ENCODE data around the gene NRXN3.
"Not testable (repeated sequence)": the region's sequence is repeated elsewhere in the genome, so short reads cannot be mapped to it uniquely, and the experiment has no call there.

Gene NRXN3

DNA sequence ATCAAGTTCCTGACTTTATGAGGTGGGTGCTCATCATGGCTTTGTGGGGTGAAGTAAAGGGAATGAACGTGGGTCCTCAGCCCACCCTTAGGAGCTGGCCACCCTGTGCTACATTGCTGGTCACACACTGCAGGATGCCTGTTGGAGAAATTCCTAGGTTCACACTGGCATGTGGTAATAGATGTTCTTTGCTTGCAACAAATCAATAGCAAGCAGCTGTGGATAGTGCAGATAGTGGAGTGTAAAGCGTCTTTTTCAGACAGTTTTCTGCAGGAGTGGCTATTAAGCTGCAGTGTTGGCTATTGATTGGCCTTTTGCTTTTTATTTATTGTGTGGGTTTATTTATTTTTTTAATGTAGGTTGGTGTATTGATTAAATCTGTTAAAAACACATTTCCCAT lies 822.7 kb downstream of the NRXN3 start:
- no peak for DNase-seq (ENCODE audit: low read depth in 2 of 2)

DNA sequence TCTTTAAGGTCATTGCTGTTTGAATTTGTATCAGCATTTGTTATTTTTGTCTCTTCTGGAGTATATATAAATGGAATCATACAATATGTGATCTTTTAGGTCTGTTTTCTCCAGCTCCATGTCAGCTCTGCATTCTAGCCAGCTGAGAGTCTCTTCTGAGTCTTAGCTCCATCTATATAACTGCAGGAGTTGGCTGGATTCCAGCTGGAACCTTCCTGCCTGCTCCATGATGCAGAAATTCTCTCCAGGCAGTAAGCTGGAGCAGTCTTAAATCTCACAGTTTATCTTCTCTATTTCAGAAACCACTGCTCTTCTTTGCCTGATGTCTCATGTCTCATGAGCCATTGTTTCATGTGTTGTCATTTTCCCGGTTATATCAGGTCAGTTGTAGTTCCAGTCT lies 827.6 kb downstream of the NRXN3 start:
- no peak for DNase-seq (ENCODE audit: low read depth in 2 of 2)

DNA sequence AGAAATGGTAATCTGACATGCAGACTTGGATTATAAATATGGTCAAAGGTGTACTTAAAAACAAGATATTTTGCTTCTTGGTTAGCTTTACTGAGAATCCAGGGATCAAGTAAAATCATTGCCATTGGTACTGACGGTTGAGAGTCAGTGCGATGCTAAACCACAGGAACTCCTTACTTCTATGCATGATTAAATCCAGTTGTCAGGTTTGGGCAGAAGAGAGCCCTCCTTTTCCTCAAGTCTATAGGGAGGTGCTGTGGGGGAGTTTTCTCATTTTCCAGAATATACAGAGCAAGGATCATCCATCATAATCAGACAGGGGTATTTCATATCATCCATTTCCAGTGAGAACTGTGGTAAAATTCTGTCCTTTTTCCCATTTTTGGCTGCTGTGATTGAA lies 839.1 kb downstream of the NRXN3 start:
- DNase-seq (ENCODE audit: low read depth in 2 of 2) = no peak

DNA sequence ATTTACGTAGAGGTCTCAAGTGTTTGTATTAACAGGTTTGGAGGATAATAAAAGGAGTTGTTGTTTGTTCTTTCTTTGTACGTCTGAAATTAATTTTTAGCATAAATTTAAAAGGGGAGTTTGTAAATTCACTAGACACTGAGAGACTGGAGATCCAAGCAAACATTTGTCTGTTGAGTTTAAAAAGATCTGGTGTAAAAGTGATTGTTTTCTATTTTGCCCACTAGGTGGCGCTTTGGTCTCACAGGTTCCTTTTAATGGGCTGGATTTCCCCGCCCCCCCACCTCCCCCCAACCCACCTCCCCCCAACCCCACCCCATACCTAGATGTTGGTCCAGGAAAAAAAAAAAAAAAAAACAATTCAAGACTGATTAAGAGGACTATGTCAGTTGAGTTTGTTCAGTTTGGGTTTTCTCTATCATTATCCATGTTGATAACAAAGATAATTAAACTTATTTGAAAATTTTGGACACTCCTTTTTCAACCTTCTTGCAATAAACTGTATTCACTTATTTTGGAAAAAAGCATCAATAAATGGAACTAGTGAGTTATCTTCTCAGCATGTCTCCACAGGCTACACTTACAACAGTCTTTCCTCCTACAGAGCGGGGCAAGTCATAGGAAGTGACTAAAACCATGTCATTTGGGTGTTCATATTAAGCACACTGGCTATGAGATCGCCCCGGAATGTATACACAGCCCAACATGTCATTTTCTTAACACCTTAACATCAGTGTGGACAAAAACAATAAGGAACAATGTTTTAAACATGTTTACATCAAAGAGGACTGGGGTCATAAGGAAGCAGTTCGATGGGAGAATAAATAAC lies 841.1 kb downstream of the NRXN3 start:
- no peak for DNase-seq (ENCODE audit: low read depth in 2 of 2)

GRCh38 chr14:79011920-79012204 lies 841.7 kb downstream of the NRXN3 start:
- no peak for DNase-seq (ENCODE audit: low read depth in 2 of 2)

GRCh38 chr14:79016828-79017505 lies 846.8 kb downstream of the NRXN3 start:
- no peak for DNase-seq (ENCODE audit: low read depth in 2 of 2)

DNA sequence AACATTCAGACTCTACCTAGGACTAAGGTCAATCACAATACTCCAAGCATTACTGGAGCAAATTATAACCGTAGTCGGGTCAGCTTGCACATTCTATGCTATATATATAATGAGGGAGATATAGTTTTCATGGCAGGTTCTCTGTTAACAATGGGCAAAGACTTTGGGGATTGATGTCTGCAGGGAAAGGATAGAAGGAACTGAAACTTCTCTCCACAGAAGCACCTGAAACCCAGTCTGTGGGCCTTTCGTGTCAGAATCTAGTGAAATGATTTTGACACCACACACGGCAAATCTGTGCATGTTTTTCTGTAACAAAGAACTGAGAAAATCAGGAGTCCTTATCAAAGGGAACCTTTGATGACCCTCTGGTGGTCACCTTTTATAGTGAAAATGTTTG lies 847.4 kb downstream of the NRXN3 start:
- no peak for DNase-seq (ENCODE audit: low read depth in 2 of 2)

DNA sequence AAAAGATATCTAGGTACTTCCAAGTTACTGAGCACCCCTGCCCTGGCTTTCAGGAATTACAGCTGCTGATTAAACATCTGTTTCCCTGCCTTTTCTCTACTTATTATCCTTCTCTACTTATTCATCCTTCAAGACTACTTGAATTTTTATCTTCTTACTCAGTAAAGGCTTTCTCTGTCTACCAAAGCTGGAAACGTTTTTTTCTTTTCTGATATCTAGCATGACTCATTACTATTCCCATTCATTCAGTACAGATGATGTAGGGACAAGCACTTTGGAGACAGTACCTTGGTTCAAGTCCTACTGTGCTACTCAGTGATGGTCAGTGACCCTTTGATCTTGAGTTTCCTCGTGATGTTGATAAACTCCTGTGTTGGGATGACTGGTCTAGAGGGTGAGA lies 848.7 kb downstream of the NRXN3 start:
- no peak for DNase-seq (ENCODE audit: low read depth in 2 of 2)

DNA sequence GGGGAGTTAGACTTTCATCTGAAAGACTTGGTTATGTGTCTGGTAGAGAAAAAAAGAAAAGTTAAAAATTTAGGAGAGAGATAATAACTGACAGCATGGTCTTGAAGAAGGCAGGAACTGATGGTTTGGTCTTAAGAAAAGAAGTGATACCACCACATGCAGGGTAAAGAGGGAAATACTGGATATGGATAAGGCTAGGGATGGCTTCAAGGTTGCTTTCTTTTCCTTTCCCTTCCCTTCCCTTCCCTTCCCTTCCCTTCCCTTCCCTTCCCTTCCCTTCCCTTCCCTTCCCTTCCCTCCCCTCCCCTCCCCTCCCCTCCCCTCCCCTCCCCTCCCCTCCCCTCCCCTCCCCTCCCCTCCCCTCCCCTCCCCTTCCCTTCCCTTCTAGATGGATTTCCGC lies 849.7 kb downstream of the NRXN3 start:
- not testable (repeated sequence) for DNase-seq (ENCODE audit: low read depth in 2 of 2)

- no peak for DNase-seq (ENCODE audit: low read depth in 2 of 2)
Measured at GRCh38 chr14:79021766-79022165, 851.6 kb downstream of the NRXN3 start.

- DNase-seq (ENCODE audit: low read depth in 2 of 2) = no peak
Measured at GRCh38 chr14:79027138-79027537, 857.0 kb downstream of the NRXN3 start.

DNA sequence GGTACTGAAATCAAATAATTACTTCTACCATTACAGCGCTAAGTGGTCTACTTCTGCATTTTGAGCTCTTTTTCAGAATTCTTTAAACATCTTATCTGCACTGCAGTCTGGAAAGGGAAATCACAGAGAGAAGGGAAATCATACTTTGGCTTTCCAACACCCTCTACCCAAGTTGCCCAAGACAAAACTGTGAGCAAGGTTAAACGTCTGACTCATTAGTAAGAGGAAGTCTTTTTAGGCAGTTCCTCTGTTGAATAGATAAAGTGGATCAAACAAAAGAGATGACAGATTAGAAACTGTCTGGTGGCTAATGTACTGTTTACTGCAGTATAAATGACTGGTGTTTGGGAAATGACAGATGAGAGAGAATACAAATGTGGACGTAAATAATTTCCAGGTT lies 858.1 kb downstream of the NRXN3 start:
- no peak for DNase-seq (ENCODE audit: low read depth in 2 of 2)

- no peak for DNase-seq (ENCODE audit: low read depth in 2 of 2)
Measured at GRCh38 chr14:79036441-79036840, 866.3 kb downstream of the NRXN3 start.

- DNase-seq (ENCODE audit: low read depth in 2 of 2) = no peak
Measured at GRCh38 chr14:79037106-79037505, 866.9 kb downstream of the NRXN3 start.

DNA sequence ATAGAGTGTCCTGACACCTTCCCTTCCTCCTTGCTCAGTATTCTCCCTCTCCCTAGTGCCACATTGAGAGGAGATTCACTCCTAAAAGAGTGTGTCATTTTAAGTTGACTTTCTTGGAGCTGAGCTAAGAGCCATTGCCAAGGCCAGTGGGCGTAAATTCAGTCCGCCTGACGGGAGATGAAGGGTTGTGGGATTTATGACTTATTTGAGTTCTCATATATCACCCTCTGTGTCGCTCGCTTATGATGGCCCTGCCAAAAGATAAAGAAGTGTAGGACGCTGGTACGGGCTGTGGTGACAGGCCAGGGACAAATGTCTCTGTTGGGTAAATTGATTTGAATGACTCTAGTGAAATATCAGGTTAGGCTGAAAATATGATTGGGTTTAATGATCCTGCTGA lies 867.4 kb downstream of the NRXN3 start:
- DNase-seq (ENCODE audit: low read depth in 2 of 2) = no peak

DNA sequence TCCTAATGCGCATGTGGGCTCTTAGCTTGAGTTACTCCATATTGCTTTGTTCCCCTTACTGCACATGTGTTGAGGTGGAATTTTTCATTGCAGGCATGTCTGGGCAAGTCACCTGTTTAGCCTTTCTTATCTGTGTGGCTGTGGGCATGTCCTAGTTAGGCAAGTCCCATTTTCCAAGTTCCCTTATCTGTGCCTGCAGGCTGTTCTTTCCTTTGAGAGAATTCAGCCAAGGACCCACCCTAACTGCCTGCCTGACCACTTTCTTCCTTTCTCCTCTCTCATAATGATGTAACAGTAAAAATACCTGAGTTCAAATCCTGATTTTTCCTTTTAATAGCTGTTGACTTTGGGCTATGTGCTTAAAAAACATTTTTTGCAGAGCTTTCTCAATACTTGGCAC lies 870.6 kb downstream of the NRXN3 start:
- DNase-seq (ENCODE audit: low read depth in 2 of 2) = no peak

- no peak for DNase-seq (ENCODE audit: low read depth in 2 of 2)
Measured at GRCh38 chr14:79043194-79043889, 873.2 kb downstream of the NRXN3 start.

DNA sequence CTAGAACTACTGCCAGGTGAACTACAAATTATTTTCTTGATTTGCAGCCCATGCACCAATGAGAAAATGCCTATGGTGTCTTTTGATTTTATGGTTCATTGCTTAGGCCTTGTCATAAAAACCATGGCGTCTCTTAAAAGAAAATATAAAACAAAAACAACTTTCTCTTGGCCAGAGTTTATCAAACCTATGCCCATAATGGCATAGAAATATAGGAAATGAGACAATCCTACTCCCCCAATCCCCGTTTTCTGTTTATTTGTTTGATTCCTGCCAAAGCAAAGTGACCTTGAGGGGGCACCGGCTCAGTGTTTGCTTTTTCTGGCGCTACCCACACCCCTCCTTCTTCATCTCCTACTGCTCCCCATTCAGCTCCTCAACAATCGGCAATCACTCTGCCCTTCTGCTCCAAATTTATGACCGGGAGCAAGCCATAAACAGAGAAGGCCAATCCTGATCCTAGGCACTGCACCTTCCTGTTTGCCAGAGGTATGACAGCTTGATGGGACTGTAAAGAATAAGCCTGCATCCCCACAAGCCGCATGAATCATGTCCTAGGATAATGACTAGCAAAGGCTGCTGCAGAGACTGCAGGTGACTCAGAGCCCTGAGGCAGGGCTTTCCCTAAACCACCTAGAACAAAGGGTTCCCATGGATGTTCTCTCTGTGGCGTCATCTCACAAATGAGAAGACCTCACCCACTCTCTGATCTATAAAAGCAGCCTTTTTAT lies 874.9 kb downstream of the NRXN3 start:
- no peak for DNase-seq (ENCODE audit: low read depth in 2 of 2)

GRCh38 chr14:79050787-79051727 lies 880.9 kb downstream of the NRXN3 start:
- DNase-seq (ENCODE audit: low read depth in 2 of 2) = no peak

DNA sequence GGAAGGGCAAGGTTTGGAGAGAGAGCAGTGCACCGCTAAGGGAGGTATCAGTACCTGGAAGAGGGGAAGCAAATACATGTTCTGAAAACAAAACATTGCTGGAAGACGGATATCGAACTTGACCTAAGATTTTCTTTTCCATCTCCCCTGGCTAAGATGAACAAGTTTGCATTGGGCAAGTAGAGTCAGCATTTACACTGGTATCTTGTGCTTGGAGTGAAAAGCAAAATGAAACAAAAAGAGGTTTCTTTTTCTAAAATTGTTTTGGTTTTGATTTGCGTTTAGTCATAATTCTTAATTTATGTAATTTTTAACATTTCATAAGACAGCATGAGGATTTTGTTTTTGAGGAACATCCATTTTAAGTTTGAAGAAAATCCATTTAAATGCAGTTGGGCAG lies 881.6 kb downstream of the NRXN3 start:
- DNase-seq (ENCODE audit: low read depth in 2 of 2) = no peak

DNA sequence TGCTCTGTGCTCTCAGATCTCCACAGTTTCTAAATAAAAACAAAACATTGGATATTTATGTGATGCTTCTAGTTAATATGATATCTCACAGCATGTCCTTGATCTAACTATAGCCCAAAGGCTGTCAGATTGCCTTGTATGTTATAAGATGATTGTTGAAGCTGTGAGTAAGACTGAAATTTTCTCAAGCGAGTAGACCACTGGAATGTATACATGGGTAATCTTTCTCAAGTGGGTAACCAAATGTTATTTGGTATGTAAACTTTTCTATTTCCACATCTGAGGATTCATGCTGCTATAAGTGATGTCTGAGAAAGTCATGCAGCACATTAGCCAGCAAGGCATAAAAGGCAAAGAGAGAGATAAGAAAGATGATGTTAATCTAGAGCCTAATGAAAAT lies 886.7 kb downstream of the NRXN3 start:
- no peak for DNase-seq (ENCODE audit: low read depth in 2 of 2)
